SK-N-SH treated with all-trans-retinoic acid at 6 μM for 48 hours (cell line): ENCODE results near the gene AMPD1.

ENCODE experiments used
- CSDC2 ChIP-seq: fragments of 250-450 bp; sonication (Bioruptor Pico); IDR thresholded peaks from 2 replicates; pipeline ENCODE4 v1.5.0; 2020; ENCODE audit warnings: mild to moderate bottlenecking, moderate library complexity
- OSR1 ChIP-seq: fragments of 250-450 bp; sonication (Bioruptor Pico); IDR thresholded peaks from 2 replicates; pipeline ENCODE4 v1.8.0; 2022; ENCODE audit warnings: moderate library complexity, mild to moderate bottlenecking, inconsistent platforms
- PATZ1 ChIP-seq: fragments of 250-450 bp; sonication (Bioruptor Pico); IDR thresholded peaks from 2 replicates; pipeline ENCODE4 v1.8.0; 2020; ENCODE audit warnings: mild to moderate bottlenecking, moderate library complexity, borderline replicate concordance
- PPARA ChIP-seq: fragments of 250-450 bp; sonication (Bioruptor Pico); IDR thresholded peaks from 2 replicates; pipeline ENCODE4 v1.5.0; 2020; ENCODE audit warnings: mild to moderate bottlenecking, borderline replicate concordance
- RARB ChIP-seq: fragments of 250-450 bp; sonication (Bioruptor Pico); IDR thresholded peaks from 2 replicates; pipeline ENCODE4 v1.8.0; 2021; ENCODE audit warnings: mild to moderate bottlenecking, moderate library complexity
- SNAI2 ChIP-seq: fragments of 250-450 bp; sonication (Bioruptor Pico); IDR thresholded peaks from 2 replicates; pipeline ENCODE4 v1.5.0; 2020; ENCODE audit warnings: mild to moderate bottlenecking, moderate library complexity
- TCF4 ChIP-seq: fragments of 250-450 bp; sonication (Bioruptor Pico); IDR thresholded peaks from 2 replicates; pipeline ENCODE4 v1.8.0; 2021; ENCODE audit warnings: mild to moderate bottlenecking, moderate library complexity, borderline replicate concordance
- ZFP3 ChIP-seq: fragments of 250-450 bp; sonication (Bioruptor Pico); IDR thresholded peaks from 2 replicates; pipeline ENCODE4 v1.5.0; 2020; ENCODE audit warnings: mild to moderate bottlenecking, moderate library complexity
- ZFP30 ChIP-seq: fragments of 450-650 bp; formaldehyde crosslinking; IDR thresholded peaks from 2 replicates; pipeline ENCODE4 v1.5.0; 2022; ENCODE audit warnings: mild to moderate bottlenecking, moderate library complexity
- ZNF70 ChIP-seq: fragments of 450-650 bp; formaldehyde crosslinking; IDR thresholded peaks from 2 replicates; pipeline ENCODE4 v1.5.0; 2020; ENCODE audit warnings: mild to moderate bottlenecking, moderate library complexity

GRCh38 chr1:114695430-114696058 is at the start of gene AMPD1:
- TF ChIP-seq PPARA (CRISPR knock-in tag) (no peak), PATZ1 (CRISPR knock-in tag) (no peak), CSDC2 (no peak), ZNF70 (CRISPR knock-in tag) (no peak), OSR1 (CRISPR knock-in tag) (no peak), RARB (CRISPR knock-in tag) (no peak), ZFP3 (no peak), TCF4 (CRISPR knock-in tag) (no peak), ZFP30 (CRISPR knock-in tag) (no peak), SNAI2 (CRISPR knock-in tag) (no peak)
